Lower leg skin (tissue), 3 donors: Measurements from ENCODE around the gene NECTIN1.

Experiments used
- POLR2A ChIP-seq, 2 donors: fragments of 450-650 bp; IDR thresholded peaks; one replicate each; pipeline ENCODE4 v1.6.1; 2016 to 2017; ENCODE audit warnings: antibody characterized with exemption in 2 of 2, mild to moderate bottlenecking in 1 of 2, moderate library complexity in 1 of 2
- TF ChIP-seq, protein P1 (sequence below), 3 donors: fragments of 450-650 bp; IDR thresholded peaks; one replicate each; pipeline ENCODE4 v1.5.1; 2016; ENCODE audit warnings: antibody characterized with exemption in 3 of 3, mild to moderate bottlenecking in 3 of 3, moderate library complexity in 2 of 3

DNA sequence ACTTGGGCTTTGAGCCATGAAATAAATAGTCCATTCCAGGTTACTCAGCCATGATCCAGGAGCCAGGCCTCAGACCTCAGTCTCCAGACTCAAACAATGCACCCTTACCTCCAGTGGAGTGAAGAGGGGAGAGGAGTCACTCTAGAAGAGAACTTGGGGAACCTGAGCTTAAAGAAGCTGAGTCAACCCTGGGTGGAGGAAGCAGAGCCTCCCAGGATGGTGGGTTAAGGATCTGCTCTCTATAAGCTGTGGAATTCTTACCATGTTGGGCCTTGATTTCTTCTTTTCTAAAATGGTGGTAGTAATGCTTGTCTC lies 113.2 kb downstream of the NECTIN1 start:
- TF ChIP-seq, protein P1, sequence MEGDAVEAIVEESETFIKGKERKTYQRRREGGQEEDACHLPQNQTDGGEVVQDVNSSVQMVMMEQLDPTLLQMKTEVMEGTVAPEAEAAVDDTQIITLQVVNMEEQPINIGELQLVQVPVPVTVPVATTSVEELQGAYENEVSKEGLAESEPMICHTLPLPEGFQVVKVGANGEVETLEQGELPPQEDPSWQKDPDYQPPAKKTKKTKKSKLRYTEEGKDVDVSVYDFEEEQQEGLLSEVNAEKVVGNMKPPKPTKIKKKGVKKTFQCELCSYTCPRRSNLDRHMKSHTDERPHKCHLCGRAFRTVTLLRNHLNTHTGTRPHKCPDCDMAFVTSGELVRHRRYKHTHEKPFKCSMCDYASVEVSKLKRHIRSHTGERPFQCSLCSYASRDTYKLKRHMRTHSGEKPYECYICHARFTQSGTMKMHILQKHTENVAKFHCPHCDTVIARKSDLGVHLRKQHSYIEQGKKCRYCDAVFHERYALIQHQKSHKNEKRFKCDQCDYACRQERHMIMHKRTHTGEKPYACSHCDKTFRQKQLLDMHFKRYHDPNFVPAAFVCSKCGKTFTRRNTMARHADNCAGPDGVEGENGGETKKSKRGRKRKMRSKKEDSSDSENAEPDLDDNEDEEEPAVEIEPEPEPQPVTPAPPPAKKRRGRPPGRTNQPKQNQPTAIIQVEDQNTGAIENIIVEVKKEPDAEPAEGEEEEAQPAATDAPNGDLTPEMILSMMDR (IDR thresholded peaks at IDR 0.05): no peak
- TF ChIP-seq POLR2A (IDR thresholded peaks at IDR 0.05): no peak
